ENCODE results near the gene PHF21B.

GRCh38 chr22:44963832-44964721 lies 45.7 kb downstream of the PHF21B start:
- TF ChIP-seq REST (IDR thresholded peaks at IDR 0.05; ENCODE audit: insufficient read depth in 1 of 2, low read depth in 2 of 2, low read length in 2 of 2) (no peak), POLR2AphosphoS5 (IDR thresholded peaks at IDR 0.05; ENCODE audit: low read depth, low read length) (no peak), FOXP2 (optimal IDR thresholded peaks at IDR 0.05; ENCODE audit: borderline replicate concordance, extremely low read depth, extremely low read length, insufficient read depth) (no peak)

Data from PFSK-1 (cell line).